IPS-20b (cell line): Measurements from ENCODE around the gene CBARP.

Source experiments
- H3K27ac ChIP-seq: one replicate; pipeline ENCODE4 v1.5.1; 2013; ENCODE audit warnings: low read length
- H3K27me3 ChIP-seq: 2 replicates; pipeline ENCODE4 v1.6.1; 2013; ENCODE audit warnings: mild to moderate bottlenecking, low read length, inconsistent platforms; ENCODE audit not compliant: insufficient read depth
- H3K36me3 ChIP-seq: 2 replicates; pipeline ENCODE4 v1.6.1; 2013; ENCODE audit warnings: low read depth, mild to moderate bottlenecking, inconsistent platforms, low read length, moderate library complexity; ENCODE audit not compliant: insufficient read depth
- H3K4me1 ChIP-seq: 2 replicates; pipeline ENCODE4 v1.6.1; 2013; ENCODE audit warnings: mild to moderate bottlenecking, control low read depth, inconsistent platforms, low read length, moderate library complexity; ENCODE audit not compliant: insufficient read depth
- H3K4me3 ChIP-seq: 2 replicates; pipeline ENCODE4 v1.5.1; 2013; ENCODE audit warnings: mild to moderate bottlenecking, low read length, inconsistent platforms
- H3K9ac ChIP-seq: 2 replicates; pipeline ENCODE4 v1.6.1; 2013; ENCODE audit warnings: low read depth, mild to moderate bottlenecking, inconsistent platforms, low read length, moderate library complexity
- H3K9me3 ChIP-seq: 2 replicates; pipeline ENCODE4 v1.6.1; 2013; ENCODE audit warnings: mild to moderate bottlenecking, low read depth, low read length, inconsistent platforms; ENCODE audit not compliant: insufficient read depth

Gene CBARP, protein sequence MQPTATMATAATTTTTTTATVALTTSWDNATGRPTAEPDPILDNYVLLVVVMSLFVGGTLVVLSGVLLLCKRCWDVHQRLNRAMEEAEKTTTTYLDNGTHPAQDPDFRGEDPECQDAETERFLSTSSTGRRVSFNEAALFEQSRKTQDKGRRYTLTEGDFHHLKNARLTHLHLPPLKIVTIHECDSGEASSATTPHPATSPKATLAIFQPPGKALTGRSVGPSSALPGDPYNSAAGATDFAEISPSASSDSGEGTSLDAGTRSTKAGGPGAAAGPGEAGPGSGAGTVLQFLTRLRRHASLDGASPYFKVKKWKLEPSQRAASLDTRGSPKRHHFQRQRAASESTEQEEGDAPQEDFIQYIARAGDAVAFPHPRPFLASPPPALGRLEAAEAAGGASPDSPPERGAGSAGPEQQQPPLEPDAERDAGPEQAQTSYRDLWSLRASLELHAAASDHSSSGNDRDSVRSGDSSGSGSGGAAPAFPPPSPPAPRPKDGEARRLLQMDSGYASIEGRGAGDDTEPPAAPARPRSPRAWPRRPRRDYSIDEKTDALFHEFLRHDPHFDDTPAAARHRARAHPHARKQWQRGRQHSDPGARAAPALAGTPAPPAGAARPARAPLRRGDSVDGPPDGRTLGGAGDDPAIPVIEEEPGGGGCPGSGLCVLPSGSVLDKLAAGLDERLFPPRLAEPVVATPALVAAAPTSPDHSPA

DNA sequence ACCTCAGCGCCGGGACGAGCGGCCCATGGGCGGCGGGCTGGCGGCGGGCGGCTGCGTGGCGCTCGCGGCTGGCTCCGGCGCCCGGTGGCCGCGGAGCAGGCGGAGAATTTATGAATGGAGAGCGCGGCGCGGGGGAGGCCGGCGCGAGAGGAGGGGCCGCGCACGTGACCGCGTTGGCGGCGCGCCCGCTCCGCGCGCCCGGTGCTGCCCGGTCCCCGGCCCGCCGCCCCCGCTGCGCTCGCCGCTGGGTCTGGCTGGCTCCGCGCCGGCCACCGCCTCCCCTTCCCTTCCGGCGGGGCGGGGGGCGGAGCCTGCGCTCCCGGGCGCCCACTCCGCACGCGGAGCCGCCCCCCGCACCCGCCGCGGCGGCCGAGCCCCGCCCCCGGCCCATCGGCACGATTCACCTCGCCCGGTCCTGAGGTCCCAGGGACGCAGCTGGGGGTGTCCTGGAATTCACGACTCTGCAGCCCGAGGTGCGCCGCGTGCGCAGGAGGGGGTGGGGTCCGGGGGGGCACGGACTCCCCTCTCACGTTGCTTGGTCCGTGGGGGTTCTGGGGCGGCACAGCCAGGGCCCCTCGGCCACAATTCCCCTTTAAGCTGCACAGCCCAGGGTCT is at the start of gene CBARP:
TSS of gene CBARP (minus strand) at position 252 of the 615 bp plus-strand sequence. CDS start 1,905 bp downstream, outside the sequence.
- peaks cover 22% of the 10 kb centered on the region for H3K36me3 ChIP-seq
- peak within 1 kb of the TSS; percentile 65; the same call in 1 of the 2 replicates for H3K9ac ChIP-seq
- H3K4me1 ChIP-seq = no peaks in the 10 kb centered on the region
- H3K27ac ChIP-seq = no peak within 1 kb of the TSS
- H3K4me3 ChIP-seq = peak within 1 kb of the TSS; percentile 74; the same call in 1 of the 2 replicates
- no peaks in the 10 kb centered on the region; the same call in 1 of the 2 replicates for H3K27me3 ChIP-seq
- H3K9me3 ChIP-seq = no peaks in the 10 kb centered on the region

DNA sequence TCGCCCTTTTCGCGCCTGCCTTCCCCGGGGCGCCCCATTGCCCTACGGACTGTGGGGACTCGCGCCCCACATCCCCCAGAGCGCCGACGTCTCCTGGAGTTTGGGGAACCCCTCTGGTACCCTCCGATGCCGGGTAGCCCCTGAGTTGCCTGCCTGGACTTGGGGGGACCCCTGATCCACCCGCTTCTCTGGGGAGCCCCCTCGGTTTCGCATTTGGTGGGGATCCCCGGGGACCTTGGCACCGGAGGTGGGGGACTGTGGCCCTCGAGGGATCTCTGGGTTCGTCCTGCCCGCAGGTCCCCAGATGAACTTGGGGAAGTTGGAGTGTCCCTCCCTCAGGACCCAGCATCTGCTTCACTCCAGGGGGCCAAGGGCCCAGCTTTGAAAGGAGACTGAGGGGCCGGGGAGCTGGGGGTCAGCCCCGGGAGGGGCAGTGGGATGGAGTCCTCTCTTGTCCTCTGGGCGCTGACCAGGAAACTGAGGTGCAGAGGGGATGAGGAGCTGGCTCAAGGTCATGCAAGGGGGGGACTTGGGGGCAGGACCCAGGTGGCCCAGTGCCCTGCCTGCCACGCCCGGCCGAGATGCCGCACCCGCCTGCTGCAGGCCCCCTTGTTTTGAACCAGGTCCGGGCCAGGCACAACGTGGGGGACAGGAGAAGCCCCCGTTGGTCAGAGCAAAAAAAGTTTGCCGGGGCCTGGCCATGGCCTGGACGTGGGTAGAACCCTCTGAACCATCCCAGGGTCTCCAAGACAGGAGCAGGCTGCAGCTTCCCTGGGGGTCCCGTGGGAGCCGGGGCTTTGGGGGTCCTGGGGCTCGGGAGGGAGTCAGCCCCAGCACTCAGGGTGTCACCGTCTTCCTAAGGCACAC is 48.9 kb upstream of the CBARP start:
- peak overlapping the region; percentile 48; the same call in 1 of the 2 replicates for H3K9ac ChIP-seq
- no peaks in the 10 kb centered on the region for H3K4me1 ChIP-seq
- no peak overlapping the region for H3K27ac ChIP-seq
- no peaks in the 10 kb centered on the region for H3K9me3 ChIP-seq
- H3K27me3 ChIP-seq = peaks cover 26% of the 10 kb centered on the region
- no peaks in the 10 kb centered on the region for H3K36me3 ChIP-seq
- H3K4me3 ChIP-seq = peak overlapping the region; percentile 57

DNA sequence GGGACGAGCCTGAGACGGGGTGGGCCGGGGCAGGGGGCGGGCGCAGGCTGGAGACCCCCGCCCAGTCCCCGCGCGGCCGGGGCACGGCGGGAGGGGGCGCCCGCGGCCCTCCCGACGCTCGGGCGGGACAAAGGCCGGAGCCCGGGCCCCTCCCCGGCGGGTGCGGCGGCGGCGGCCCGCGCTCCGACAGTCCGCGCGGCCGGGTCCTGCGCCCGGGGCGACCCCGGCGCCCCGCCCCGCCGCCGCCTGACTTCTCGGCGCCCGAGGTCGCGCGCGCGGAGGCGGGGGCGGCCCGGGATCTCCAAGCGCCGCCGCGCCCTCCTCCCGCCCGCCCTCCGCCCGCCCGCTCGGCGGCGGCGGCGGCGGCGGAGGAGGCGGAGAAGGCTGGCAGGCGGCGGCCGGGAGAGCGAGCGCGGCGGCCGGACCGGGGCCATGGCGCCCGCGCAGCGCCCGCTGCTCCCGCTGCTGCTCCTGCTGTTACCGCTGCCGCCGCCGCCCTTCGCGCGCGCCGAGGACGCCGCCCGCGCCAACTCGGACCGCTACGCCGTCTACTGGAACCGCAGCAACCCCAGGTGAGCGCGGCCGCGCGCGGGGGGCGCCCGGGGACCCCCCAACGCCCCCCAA is 48.0 kb upstream of the CBARP start, which contains the start of gene EFNA2:
TSS of gene EFNA2 (plus strand) at position 137 of the 624 bp plus-strand sequence. CDS start at position 433, 296 bp downstream.
- Histone ChIP-seq H3K9me3 (no peaks in the 10 kb centered on the region), H3K9ac (peak within 1 kb of the TSS; percentile 48; the same call in 1 of the 2 replicates), H3K4me3 (peak within 1 kb of the TSS; percentile 57), H3K27me3 (peaks cover 26% of the 10 kb centered on the region), H3K36me3 (no peaks in the 10 kb centered on the region), H3K27ac (no peak within 1 kb of the TSS), H3K4me1 (no peaks in the 10 kb centered on the region)

DNA sequence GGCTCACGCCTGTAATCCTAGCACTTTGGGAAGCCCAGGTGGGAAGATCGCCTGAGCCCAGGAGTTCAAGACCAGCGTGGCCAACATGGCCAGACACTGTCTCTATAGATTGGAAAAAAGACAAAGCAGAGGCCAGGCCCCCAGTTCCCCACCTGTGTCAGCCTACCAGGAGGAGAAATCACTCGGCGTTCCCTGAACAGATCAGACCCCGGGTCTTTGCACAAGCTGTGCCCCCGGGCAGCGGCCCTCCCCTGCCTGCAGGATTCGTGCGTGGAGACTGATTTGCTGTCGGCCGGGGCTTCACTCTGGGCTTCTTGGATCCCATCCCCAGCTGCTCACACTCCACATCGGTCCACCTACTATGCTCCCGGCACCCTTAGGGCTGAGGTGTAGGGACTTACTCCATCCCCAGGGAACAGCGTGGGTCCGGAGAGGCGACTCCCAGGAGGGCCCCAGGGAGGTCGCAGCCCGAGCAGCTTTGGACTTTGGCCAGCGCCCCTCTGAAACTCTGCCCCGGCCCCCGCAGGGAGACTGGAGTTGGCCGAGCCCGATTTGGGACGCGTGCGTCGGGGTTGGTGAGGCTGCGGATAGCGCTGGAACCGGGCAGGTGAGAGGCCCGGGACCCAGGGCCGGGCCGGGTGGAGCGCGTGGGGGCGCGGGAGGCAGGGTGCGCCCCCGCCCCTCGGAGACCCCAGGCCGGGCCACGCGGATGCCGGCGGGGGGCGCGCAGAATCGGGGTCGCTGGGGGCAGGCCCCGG is 47.4 kb upstream of the CBARP start:
- H3K9me3 ChIP-seq = no peaks in the 10 kb centered on the region
- H3K4me3 ChIP-seq = peak overlapping the region; percentile 49; the same call in 1 of the 2 replicates
- no peaks in the 10 kb centered on the region; the same call in 1 of the 2 replicates for H3K36me3 ChIP-seq
- no peak overlapping the region for H3K9ac ChIP-seq
- H3K4me1 ChIP-seq = no peaks in the 10 kb centered on the region
- peaks cover 26% of the 10 kb centered on the region for H3K27me3 ChIP-seq
- H3K27ac ChIP-seq = no peak overlapping the region

DNA sequence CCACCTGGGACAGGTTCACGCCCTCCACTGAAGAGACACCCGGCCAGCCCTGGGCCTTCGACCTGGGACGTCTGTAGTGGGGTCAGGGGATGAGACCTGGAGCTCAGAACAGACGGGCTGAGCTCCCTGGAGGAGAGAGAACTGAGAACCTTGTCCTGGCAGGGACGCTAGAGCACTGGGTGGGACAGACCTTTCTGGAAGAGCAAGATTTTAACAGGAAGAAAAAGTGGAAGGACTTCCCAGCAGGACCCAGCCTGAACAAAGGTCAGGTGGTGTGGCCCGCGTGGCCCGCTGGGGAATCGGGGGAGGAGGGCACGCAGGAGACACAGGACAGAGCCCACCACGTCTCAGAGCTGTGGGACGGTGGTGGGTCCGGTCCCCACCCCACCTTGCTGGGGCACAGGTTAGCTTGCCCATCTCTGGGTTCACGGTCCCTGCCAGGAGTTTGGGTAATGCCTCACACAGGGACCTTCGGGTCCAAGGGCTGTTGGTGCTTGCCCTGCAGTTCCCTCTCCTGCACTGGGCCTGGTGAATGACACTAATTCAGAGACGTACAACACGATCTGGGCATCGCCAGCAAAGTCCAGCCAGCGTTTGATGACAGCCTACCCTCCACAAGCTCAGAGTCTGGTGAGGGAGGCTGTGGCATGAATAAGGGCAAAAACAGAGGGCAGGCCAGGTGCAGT is 46.6 kb upstream of the CBARP start:
- no peak overlapping the region for H3K9ac ChIP-seq
- no peaks in the 10 kb centered on the region; the same call in 1 of the 2 replicates for H3K36me3 ChIP-seq
- H3K4me1 ChIP-seq = no peaks in the 10 kb centered on the region
- peaks cover 26% of the 10 kb centered on the region for H3K27me3 ChIP-seq
- no peaks in the 10 kb centered on the region for H3K9me3 ChIP-seq
- no peak overlapping the region for H3K4me3 ChIP-seq
- no peak overlapping the region for H3K27ac ChIP-seq

DNA sequence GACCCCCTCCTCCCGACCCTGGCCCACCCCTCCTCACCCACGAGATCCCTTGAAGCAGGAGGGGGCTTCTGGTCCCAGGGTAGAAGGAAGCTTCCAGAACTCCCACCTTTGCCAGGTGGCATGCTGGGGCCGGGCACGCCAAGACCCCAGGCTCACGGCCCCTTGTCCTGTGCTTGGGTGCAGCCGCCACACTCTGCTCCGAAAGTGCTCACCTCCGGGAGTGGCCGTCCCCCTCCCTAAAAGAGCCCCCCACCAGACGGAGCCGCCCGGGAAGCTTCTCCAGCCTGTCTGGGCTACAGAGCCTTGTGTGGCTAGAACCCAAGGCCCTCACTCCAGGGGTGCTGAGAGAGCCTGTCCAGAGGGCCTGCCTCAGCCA is 46.1 kb upstream of the CBARP start:
- H3K27ac ChIP-seq = no peak overlapping the region
- H3K27me3 ChIP-seq = peaks cover 26% of the 10 kb centered on the region
- H3K9me3 ChIP-seq = no peaks in the 10 kb centered on the region
- H3K9ac ChIP-seq = no peak overlapping the region
- H3K4me3 ChIP-seq = no peak overlapping the region
- no peaks in the 10 kb centered on the region for H3K4me1 ChIP-seq
- H3K36me3 ChIP-seq = peaks cover 4% of the 10 kb centered on the region

DNA sequence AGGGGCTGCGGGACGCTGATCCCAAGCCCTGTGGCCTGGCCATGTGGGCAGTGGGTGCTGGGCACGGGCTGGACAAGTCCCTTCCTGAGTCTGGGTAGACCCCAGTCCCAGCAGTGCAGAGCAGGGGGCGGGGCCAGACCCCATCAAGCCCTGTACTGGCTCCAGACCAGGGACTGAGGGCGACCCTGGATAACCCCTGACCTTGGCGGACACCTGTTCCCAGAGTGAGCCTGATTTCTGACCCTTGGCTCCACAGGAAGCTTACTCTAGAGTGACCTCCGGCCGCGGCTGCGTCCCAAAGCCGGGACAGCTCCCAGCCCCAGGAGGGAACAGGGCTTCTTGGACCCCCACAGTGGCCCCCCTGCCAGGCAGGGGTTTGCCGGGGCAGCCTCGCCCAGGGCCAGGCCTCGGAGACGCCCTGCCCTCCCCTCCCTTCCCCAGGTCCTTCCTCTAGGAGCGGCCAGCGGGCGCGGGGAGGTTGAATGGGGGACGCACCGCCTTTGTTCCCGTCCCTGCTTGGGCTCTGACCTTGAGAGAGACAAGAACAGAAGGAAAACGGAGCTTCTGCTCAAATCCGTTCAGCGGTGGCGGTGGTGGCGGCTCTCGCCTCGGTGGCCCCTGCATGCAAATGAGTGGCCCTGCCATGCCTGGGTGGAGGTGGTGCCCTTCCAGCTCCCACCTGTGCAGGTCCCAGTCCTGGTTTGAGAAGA is 45.6 kb upstream of the CBARP start:
- peaks cover 5% of the 10 kb centered on the region for H3K36me3 ChIP-seq
- H3K9me3 ChIP-seq = no peaks in the 10 kb centered on the region
- peaks cover 26% of the 10 kb centered on the region for H3K27me3 ChIP-seq
- H3K27ac ChIP-seq = no peak overlapping the region
- H3K9ac ChIP-seq = no peak overlapping the region
- no peak overlapping the region for H3K4me3 ChIP-seq
- no peaks in the 10 kb centered on the region for H3K4me1 ChIP-seq

DNA sequence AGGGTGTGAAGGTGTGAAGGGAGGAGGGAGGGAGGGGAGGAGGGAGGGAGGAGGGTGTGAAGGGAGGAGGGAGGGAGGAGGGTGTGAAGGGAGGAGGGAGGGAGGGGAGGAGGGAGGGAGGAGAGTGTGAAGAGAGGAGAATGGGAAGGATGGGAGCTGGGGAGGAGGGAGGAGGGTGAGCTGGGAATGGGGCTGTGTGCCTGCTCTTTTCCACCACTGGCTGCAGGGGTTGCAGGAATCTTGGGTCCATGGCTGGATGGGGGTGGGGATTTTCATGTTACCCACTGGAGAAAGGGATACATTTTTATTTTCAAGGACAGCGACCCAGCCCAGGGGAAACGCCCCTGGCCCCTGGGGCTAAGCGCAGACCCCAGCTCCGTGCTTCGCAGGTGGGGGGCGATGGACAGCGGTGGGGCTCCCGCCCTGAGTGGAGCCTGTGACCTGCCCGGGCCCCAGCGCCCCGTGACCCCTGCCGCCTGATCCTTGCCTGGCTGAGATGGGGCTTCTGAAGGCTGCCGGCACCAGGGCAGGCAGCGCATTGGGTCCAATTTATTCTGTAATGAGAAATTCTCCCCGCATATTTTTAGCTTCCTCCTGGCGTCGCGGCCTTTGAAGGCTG is 44.9 kb upstream of the CBARP start:
- Histone ChIP-seq H3K9me3 (no peaks in the 10 kb centered on the region), H3K27me3 (peaks cover 26% of the 10 kb centered on the region)

DNA sequence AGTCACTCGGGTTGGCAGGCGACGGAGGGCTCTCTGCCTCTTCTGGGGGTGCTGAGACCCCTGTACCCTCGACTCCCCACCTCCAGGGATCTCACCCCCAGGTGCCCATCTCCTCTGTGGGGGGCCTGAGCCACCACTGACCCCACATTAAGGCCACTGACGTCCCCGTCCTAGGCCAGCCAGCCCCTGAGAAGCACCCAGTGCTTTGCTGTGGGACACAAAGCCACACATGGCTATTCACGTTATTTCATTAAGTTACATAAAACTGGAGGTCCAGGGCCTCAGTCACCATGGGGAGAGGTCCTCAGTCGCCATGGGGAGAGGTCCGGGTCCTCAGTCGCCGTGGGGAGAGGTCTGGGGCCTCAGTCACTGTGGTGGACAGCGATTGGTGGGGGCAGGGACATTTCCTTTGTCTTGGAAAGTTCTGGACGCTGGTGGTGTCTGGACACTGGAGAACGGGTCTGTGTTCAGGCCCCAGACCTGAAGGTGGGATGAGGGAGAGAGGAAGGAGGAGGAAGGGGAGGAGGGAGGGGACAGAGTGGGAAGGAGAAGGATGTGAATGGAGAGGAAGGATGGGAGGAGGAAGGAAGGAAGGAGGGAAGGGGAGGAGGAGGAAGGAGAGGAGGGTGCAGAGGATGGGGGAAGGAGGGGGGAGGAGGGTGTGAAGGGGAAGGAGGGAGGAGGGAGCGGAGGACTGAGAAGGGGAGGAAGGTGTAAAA is 43.9 kb upstream of the CBARP start:
- no peaks in the 10 kb centered on the region for H3K4me1 ChIP-seq
- H3K9ac ChIP-seq = no peak overlapping the region
- no peak overlapping the region for H3K27ac ChIP-seq
- H3K27me3 ChIP-seq = peaks cover 24% of the 10 kb centered on the region
- H3K9me3 ChIP-seq = no peaks in the 10 kb centered on the region
- H3K36me3 ChIP-seq = peaks cover 5% of the 10 kb centered on the region
- H3K4me3 ChIP-seq = no peak overlapping the region

More for the DNA sequence above, 44.9 kb upstream of the CBARP start:
- H3K36me3 ChIP-seq = peaks cover 5% of the 10 kb centered on the region
- no peak overlapping the region for H3K4me3 ChIP-seq
- no peak overlapping the region for H3K27ac ChIP-seq
- no peaks in the 10 kb centered on the region for H3K4me1 ChIP-seq
- H3K9ac ChIP-seq = no peak overlapping the region
